Activated T-helper 1 cell treated with anti-CD3 and anti-CD28 coated beads, Interleukin-12 subunit alpha, Interleukin-12 subunit beta, Interleukin-2, Interleukin-4 antibody, amounts not matched to agents 30 ng/mL and 10 ng/mL and 1 ng/mL, durations not matched to agents 14 hours and 24 hours and 36 hours (primary cell): Measurements from ENCODE around the gene SSTR1. TPM values are rescaled to one million over a fixed set of nuclear protein-coding genes. Genes with fewer than 3 reads are reported as not detected.
"Not testable (repeated sequence)": the region's sequence is repeated elsewhere in the genome, so short reads cannot be mapped to it uniquely, and the experiment has no call there.

Experiments
- DNase-seq: peaks from one replicate; pipeline ENCODE4 v3.0.0; 2021; ENCODE audit warnings: low spot score
- H3K27ac Mint-ChIP-seq: one replicate; pipeline ENCODE4 v1.8.0; 2021; ENCODE audit warnings: mild to moderate bottlenecking, mixed read lengths
- H3K27me3 Mint-ChIP-seq: one replicate; pipeline ENCODE4 v1.8.0; 2022; ENCODE audit warnings: mild to moderate bottlenecking, moderate library complexity, mixed read lengths; ENCODE audit not compliant: insufficient read depth
- H3K36me3 Mint-ChIP-seq: one replicate; pipeline ENCODE4 v1.8.0; 2021; ENCODE audit warnings: low read depth, mixed read lengths
- H3K4me1 Mint-ChIP-seq: one replicate; pipeline ENCODE4 v1.8.0; 2021; ENCODE audit warnings: low read depth, mixed read lengths
- H3K4me3 Mint-ChIP-seq: one replicate; pipeline ENCODE4 v1.8.0; 2021; ENCODE audit warnings: mild to moderate bottlenecking, moderate library complexity, mixed read lengths
- H3K9me3 Mint-ChIP-seq: one replicate; pipeline ENCODE4 v1.8.0; 2021; ENCODE audit warnings: mixed read lengths
- intact Hi-C: fragments of 100-400 bp; cut with micrococcal nuclease; formaldehyde crosslinking; loops from one replicate; pipeline ENCODE4 v1.15.1; 2024
- total RNA-seq: library from RNA; stranded (reverse); gene quantifications from 2 replicates; pipeline ENCODE4 v1.2.3, GENCODE V29; 2022

The SSTR1 gene
- total RNA-seq, result not detected in 2 replicates

DNA sequence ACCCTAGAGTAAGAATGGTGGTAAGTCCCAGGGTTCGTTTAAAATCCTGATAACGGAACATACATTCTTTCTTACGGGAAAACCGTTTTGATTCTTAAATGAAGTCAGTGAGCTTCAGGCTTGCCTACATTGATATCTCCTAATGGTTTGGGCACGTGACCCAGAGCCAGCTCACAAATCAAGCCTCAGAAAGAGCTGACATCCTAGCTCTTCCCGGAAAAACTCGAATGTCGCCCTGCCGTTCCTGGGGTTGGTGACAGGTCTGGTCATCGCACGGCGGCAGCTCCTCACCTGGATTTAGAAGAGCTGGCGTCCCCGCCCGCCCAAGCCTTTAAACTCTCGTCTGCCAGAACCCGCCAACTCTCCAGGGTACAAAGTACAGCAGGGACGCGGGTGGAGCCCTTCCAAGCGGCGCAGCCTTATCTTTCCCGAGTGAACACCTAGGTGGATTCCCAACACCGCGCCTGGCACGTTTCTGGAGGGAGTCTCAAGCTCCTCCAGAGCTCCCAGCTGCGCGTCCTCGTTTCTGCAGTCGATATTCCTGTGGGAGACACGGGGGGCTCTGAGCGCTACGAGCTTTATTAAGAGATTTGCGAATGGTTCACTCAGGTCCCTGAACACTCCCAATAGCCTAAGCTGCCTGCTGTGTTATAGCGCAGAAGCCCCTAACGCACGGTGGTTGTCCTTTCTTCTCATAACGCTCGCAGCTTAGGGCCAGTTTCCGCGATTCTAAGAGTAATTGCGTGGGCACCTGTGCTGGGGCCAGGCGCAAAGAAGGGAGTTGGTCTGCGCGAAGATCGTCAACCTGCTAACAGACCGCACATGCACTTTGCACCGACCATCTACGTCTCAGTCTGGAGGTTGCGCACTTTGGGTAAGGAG, at the start of gene SSTR1:
SSTR1 (plus strand) TSS at position 169 of the 882 bp plus-strand sequence. CDS start 1,486 bp downstream, outside the sequence.
- H3K4me1 Mint-ChIP-seq, result peaks cover 3% of the 10 kb centered on the region
- H3K27me3 Mint-ChIP-seq, result peaks cover 51% of the 10 kb centered on the region
- H3K4me3 Mint-ChIP-seq, result no peak within 1 kb of the TSS
- no peak for DNase-seq
- peak within 1 kb of the TSS; percentile 23 for H3K27ac Mint-ChIP-seq
- intact Hi-C loops, result loop anchor here (5.0 kb wide), 1 partner anchor 606 kb away; no protein-coding TSS in a partner anchor
- no peaks in the 10 kb centered on the region for H3K9me3 Mint-ChIP-seq
- peaks cover 3% of the 10 kb centered on the region for H3K36me3 Mint-ChIP-seq

- H3K9me3 Mint-ChIP-seq, result no peaks in the 10 kb centered on the region
- no peak overlapping the region for H3K4me3 Mint-ChIP-seq
Observed at GRCh38 chr14:38158468-38158867, 49.2 kb upstream of the SSTR1 start.

DNA sequence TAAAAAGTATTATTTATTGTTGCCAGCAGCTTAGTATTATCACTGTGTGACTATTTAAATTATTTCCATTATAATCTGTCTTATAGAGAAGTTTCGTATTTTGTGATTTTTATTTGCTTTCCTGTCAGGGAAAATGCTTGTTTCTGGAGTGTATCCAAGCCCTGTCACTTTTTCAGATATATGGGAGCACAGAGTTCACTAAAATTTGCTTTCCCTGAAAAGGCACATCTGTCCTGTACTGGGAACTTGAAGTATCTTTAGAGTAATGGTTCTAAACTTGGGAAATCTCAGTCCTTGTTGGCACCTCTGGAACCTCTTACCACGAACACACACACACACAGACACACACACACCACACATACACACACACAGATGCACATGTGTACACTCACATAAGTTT, 39.3 kb upstream of the SSTR1 start:
- Mint-ChIP-seq H3K27me3 (no peaks in the 10 kb centered on the region), H3K9me3 (no peaks in the 10 kb centered on the region), H3K4me1 (no peaks in the 10 kb centered on the region), H3K36me3 (no peaks in the 10 kb centered on the region), H3K27ac (no peak overlapping the region), H3K4me3 (no peak overlapping the region)
- intact Hi-C loops, result no loop called here
- no peak for DNase-seq

More at GRCh38 chr14:38158468-38158867, 49.2 kb upstream of the SSTR1 start:
- Mint-ChIP-seq H3K27me3 (peaks cover 1% of the 10 kb centered on the region), H3K4me1 (no peaks in the 10 kb centered on the region), H3K36me3 (no peaks in the 10 kb centered on the region), H3K27ac (no peak overlapping the region)
- DNase-seq, result no peak
- intact Hi-C loops, result no loop called here

GRCh38 chr14:38171197-38171596, 36.5 kb upstream of the SSTR1 start:
- Mint-ChIP-seq H3K27me3 (no peaks in the 10 kb centered on the region), H3K9me3 (peaks cover 5% of the 10 kb centered on the region), H3K4me1 (no peaks in the 10 kb centered on the region), H3K4me3 (no peak overlapping the region), H3K27ac (no peak overlapping the region), H3K36me3 (no peaks in the 10 kb centered on the region)
- DNase-seq, result no peak
- intact Hi-C loops, result no loop called here

- H3K4me3 Mint-ChIP-seq, result no peak overlapping the region
- H3K27ac Mint-ChIP-seq, result no peak overlapping the region
- intact Hi-C loops, result no loop called here
- no peaks in the 10 kb centered on the region for H3K36me3 Mint-ChIP-seq
- H3K9me3 Mint-ChIP-seq, result peaks cover 9% of the 10 kb centered on the region
- H3K27me3 Mint-ChIP-seq, result no peaks in the 10 kb centered on the region
- DNase-seq, result no peak
- no peaks in the 10 kb centered on the region for H3K4me1 Mint-ChIP-seq
Observed at GRCh38 chr14:38174711-38175110, 33.0 kb upstream of the SSTR1 start.

GRCh38 chr14:38175658-38176057, 32.0 kb upstream of the SSTR1 start:
- Mint-ChIP-seq H3K9me3 (peaks cover 9% of the 10 kb centered on the region), H3K27ac (no peak overlapping the region), H3K4me3 (no peak overlapping the region), H3K27me3 (no peaks in the 10 kb centered on the region), H3K4me1 (no peaks in the 10 kb centered on the region), H3K36me3 (no peaks in the 10 kb centered on the region)
- no peak for DNase-seq
- intact Hi-C loops, result no loop called here

DNA sequence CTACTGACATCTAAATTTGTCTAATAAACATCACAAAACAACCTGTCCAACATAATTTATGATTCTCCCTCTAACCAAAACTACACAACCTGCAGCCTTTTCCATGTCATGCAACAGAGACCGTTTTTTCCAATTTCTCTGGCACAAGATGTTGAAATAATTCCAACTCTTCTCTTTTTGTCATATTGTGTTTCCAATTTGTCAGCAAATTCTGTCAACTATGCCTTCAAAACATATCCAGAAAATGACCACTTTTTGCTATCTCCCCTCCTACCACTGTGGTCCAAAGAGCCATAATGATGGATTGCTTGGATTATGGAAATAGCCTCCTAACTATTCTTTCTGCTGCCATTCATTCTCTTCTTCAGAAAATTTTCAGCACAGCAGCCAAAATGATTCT, 31.3 kb upstream of the SSTR1 start:
- Mint-ChIP-seq H3K27me3 (no peaks in the 10 kb centered on the region), H3K27ac (no peak overlapping the region), H3K36me3 (no peaks in the 10 kb centered on the region), H3K9me3 (peaks cover 9% of the 10 kb centered on the region), H3K4me3 (no peak overlapping the region), H3K4me1 (no peaks in the 10 kb centered on the region)
- intact Hi-C loops, result no loop called here
- DNase-seq, result no peak

- no peaks in the 10 kb centered on the region for H3K4me1 Mint-ChIP-seq
- intact Hi-C loops, result no loop called here
- no peak overlapping the region for H3K4me3 Mint-ChIP-seq
- H3K9me3 Mint-ChIP-seq, result no peaks in the 10 kb centered on the region
- H3K36me3 Mint-ChIP-seq, result no peaks in the 10 kb centered on the region
- H3K27me3 Mint-ChIP-seq, result peaks cover 3% of the 10 kb centered on the region
- H3K27ac Mint-ChIP-seq, result no peak overlapping the region
- no peak for DNase-seq
Observed at GRCh38 chr14:38184132-38184531, 23.6 kb upstream of the SSTR1 start.

DNA sequence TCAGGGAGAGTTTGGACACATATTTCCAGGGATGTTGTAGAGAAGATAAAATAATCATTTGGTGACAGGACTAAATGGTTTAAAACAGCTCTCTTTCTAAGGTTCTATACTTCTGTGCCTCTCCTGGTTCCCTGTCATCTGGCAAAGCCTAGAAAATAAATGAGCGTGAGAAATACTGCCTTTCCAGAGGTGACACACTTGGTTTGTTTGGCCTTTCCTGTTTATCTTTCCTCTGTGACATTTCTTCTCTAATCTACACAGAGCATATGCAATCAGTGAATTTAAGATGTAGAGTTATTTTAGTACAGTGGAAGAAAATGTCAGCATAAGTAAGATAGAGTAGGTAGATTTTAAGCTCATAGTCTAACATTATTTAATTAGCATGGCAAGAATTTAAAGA, 22.0 kb upstream of the SSTR1 start:
- Mint-ChIP-seq H3K4me3 (no peak overlapping the region), H3K36me3 (no peaks in the 10 kb centered on the region), H3K27me3 (peaks cover 3% of the 10 kb centered on the region), H3K27ac (no peak overlapping the region), H3K4me1 (no peaks in the 10 kb centered on the region), H3K9me3 (no peaks in the 10 kb centered on the region)
- no peak for DNase-seq
- intact Hi-C loops, result no loop called here

GRCh38 chr14:38186216-38186615, 21.5 kb upstream of the SSTR1 start:
- DNase-seq, result no peak
- Mint-ChIP-seq H3K9me3 (no peaks in the 10 kb centered on the region), H3K36me3 (no peaks in the 10 kb centered on the region), H3K27ac (no peak overlapping the region), H3K4me3 (no peak overlapping the region), H3K4me1 (no peaks in the 10 kb centered on the region), H3K27me3 (peaks cover 3% of the 10 kb centered on the region)
- intact Hi-C loops, result no loop called here

- no peaks in the 10 kb centered on the region for H3K36me3 Mint-ChIP-seq
- H3K27me3 Mint-ChIP-seq, result peaks cover 3% of the 10 kb centered on the region
- intact Hi-C loops, result no loop called here
- no peak for DNase-seq
- no peaks in the 10 kb centered on the region for H3K9me3 Mint-ChIP-seq
- H3K4me1 Mint-ChIP-seq, result no peaks in the 10 kb centered on the region
- no peak overlapping the region for H3K27ac Mint-ChIP-seq
- no peak overlapping the region for H3K4me3 Mint-ChIP-seq
Observed at GRCh38 chr14:38187528-38187927, 20.2 kb upstream of the SSTR1 start.

- H3K36me3 Mint-ChIP-seq, result no peaks in the 10 kb centered on the region
- no peaks in the 10 kb centered on the region for H3K4me1 Mint-ChIP-seq
- peaks cover 3% of the 10 kb centered on the region for H3K27me3 Mint-ChIP-seq
- H3K27ac Mint-ChIP-seq, result no peak overlapping the region
- intact Hi-C loops, result no loop called here
- H3K4me3 Mint-ChIP-seq, result no peak overlapping the region
- no peak for DNase-seq
- H3K9me3 Mint-ChIP-seq, result no peaks in the 10 kb centered on the region
Observed at GRCh38 chr14:38189930-38190726, 17.6 kb upstream of the SSTR1 start.

- H3K4me3 Mint-ChIP-seq, H3K4me1 Mint-ChIP-seq, H3K27me3 Mint-ChIP-seq, H3K9me3 Mint-ChIP-seq, DNase-seq, H3K36me3 Mint-ChIP-seq, H3K27ac Mint-ChIP-seq, intact Hi-C loops: not testable (repeated sequence)
Observed at GRCh38 chr14:38190846-38191245, 16.9 kb upstream of the SSTR1 start.
